H9 (cell line): ENCODE data around the gene DNER. TPM values are rescaled to one million over a fixed set of nuclear protein-coding genes. Genes with fewer than 3 reads are reported as not detected.

Source experiments
- DNase-seq: peaks from one replicate; pipeline ENCODE4 v3.0.0-alpha.2; 2017
- H2AFZ ChIP-seq: one replicate; pipeline ENCODE4 v1.6.1; 2013; ENCODE audit warnings: mild to moderate bottlenecking, low read length, control low read depth, moderate library complexity
- H2AK5ac ChIP-seq: 2 replicates; pipeline ENCODE4 v1.6.1; 2013; ENCODE audit warnings: low read length, control low read depth, mixed read lengths; ENCODE audit not compliant: insufficient read length
- H2BK120ac ChIP-seq: one replicate; pipeline ENCODE4 v1.6.1; 2013; ENCODE audit warnings: low read depth, mild to moderate bottlenecking, low read length, control low read depth, inconsistent platforms; ENCODE audit not compliant: poor library complexity, severe bottlenecking
- H2BK12ac ChIP-seq: 2 replicates; pipeline ENCODE4 v1.6.1; 2013; ENCODE audit warnings: low read length, control low read depth, mixed read lengths, low read depth; ENCODE audit not compliant: insufficient read length
- H2BK15ac ChIP-seq: 2 replicates; pipeline ENCODE4 v1.6.1; 2013; ENCODE audit warnings: low read depth, low read length, control low read depth
- H2BK20ac ChIP-seq: one replicate; pipeline ENCODE4 v1.6.1; 2013; ENCODE audit warnings: low read depth, mild to moderate bottlenecking, low read length, control low read depth, inconsistent platforms; ENCODE audit not compliant: poor library complexity, severe bottlenecking
- H2BK5ac ChIP-seq: 2 replicates; pipeline ENCODE4 v1.6.1; 2013; ENCODE audit warnings: low read length, control low read depth, mixed read lengths; ENCODE audit not compliant: insufficient read length
- H3K14ac ChIP-seq: 2 replicates; pipeline ENCODE4 v1.6.1; 2013; ENCODE audit warnings: low read length, control low read depth; ENCODE audit not compliant: insufficient read depth
- H3K18ac ChIP-seq: 2 replicates; pipeline ENCODE4 v1.6.1; 2013; ENCODE audit warnings: low read depth, mild to moderate bottlenecking, mixed read lengths, low read length, control low read depth; ENCODE audit not compliant: insufficient read length
- H3K23ac ChIP-seq: 2 replicates; pipeline ENCODE4 v1.6.1; 2013; ENCODE audit warnings: low read length, control low read depth, mixed read lengths, low read depth; ENCODE audit not compliant: insufficient read length
- H3K23me2 ChIP-seq: 2 replicates; pipeline ENCODE4 v1.6.1; 2013; ENCODE audit warnings: low read depth, mild to moderate bottlenecking, mixed read lengths, low read length, control low read depth; ENCODE audit not compliant: insufficient read length, poor library complexity, severe bottlenecking
- H3K27ac ChIP-seq: 2 replicates; pipeline ENCODE4 v1.5.1; 2013; ENCODE audit warnings: low read length, control low read depth, mixed read lengths, low read depth; ENCODE audit not compliant: insufficient read length
- H3K27me3 ChIP-seq: 2 replicates; pipeline ENCODE4 v1.6.1; 2013; ENCODE audit warnings: low read length, control low read depth, inconsistent platforms; ENCODE audit not compliant: insufficient read depth
- H3K4ac ChIP-seq: 2 replicates; pipeline ENCODE4 v1.6.1; 2013; ENCODE audit warnings: low read depth, mild to moderate bottlenecking, control low read depth, inconsistent platforms, low read length, moderate library complexity
- H3K4me1 ChIP-seq: 2 replicates; pipeline ENCODE4 v1.6.1; 2013; ENCODE audit warnings: low read length, control low read depth, inconsistent platforms; ENCODE audit not compliant: insufficient read depth
- H3K4me2 ChIP-seq: 2 replicates; pipeline ENCODE4 v1.6.1; 2013; ENCODE audit warnings: low read length, control low read depth, mixed read lengths; ENCODE audit not compliant: insufficient read length, insufficient read depth
- H3K56ac ChIP-seq: 2 replicates; pipeline ENCODE4 v1.6.1; 2013; ENCODE audit warnings: low read depth, mild to moderate bottlenecking, mixed read lengths, low read length, control low read depth; ENCODE audit not compliant: insufficient read length
- H3K79me1 ChIP-seq: 2 replicates; pipeline ENCODE4 v1.6.1; 2013; ENCODE audit warnings: low read depth, mild to moderate bottlenecking, moderate library complexity, low read length, control low read depth, inconsistent platforms; ENCODE audit not compliant: insufficient read depth, poor library complexity, severe bottlenecking
- H3K79me2 ChIP-seq: 2 replicates; pipeline ENCODE4 v1.6.1; 2013; ENCODE audit warnings: low read length, control low read depth, inconsistent platforms; ENCODE audit not compliant: insufficient read depth
- H3K9ac ChIP-seq: 2 replicates; pipeline ENCODE4 v1.6.1; 2013; ENCODE audit warnings: low read length, control low read depth, mixed read lengths; ENCODE audit not compliant: insufficient read length; ENCODE audit errors: extremely low read depth
- H3K9me3 ChIP-seq: one replicate; pipeline ENCODE4 v1.6.1; 2013; ENCODE audit warnings: low read depth, low read length, inconsistent platforms; ENCODE audit not compliant: control insufficient read depth
- H3T11ph ChIP-seq: one replicate; pipeline ENCODE4 v1.6.1; 2013; ENCODE audit warnings: mild to moderate bottlenecking, low read length, control low read depth, inconsistent platforms
- H4K20me1 ChIP-seq: one replicate; pipeline ENCODE4 v1.6.1; 2013; ENCODE audit not compliant: control insufficient read depth, insufficient read length, insufficient read depth
- H4K5ac ChIP-seq: 2 replicates; pipeline ENCODE4 v1.6.1; 2013; ENCODE audit warnings: low read depth, mild to moderate bottlenecking, mixed read lengths, low read length, control low read depth; ENCODE audit not compliant: insufficient read length
- H4K8ac ChIP-seq: replicated peaks from 2 replicates; pipeline ENCODE4 v1.6.1; 2013; ENCODE audit warnings: low read length, control low read depth, mixed read lengths, low read depth; ENCODE audit not compliant: insufficient read length
- H4K91ac ChIP-seq: 2 replicates; pipeline ENCODE4 v1.6.1; 2013; ENCODE audit warnings: low read depth, mild to moderate bottlenecking, moderate library complexity, mixed read lengths, low read length, control low read depth; ENCODE audit not compliant: insufficient read length
- H3K27ac Mint-ChIP-seq, 3 experiments: 2 replicates in 2 of 3; 3 replicates in 1 of 3; pipeline ENCODE4 v1.8.0; 2020 to 2021; ENCODE audit warnings: mixed read lengths in 3 of 3, mild to moderate bottlenecking in 1 of 3, moderate library complexity in 1 of 3
- H3K27me3 Mint-ChIP-seq: 2 replicates; pipeline ENCODE4 v1.8.0; 2021; ENCODE audit warnings: low read depth, mild to moderate bottlenecking, moderate library complexity, mixed read lengths
- H3K36me3 Mint-ChIP-seq, 3 experiments: 2 replicates in 2 of 3; 3 replicates in 1 of 3; pipeline ENCODE4 v1.8.0; 2020 to 2021; ENCODE audit warnings: low read depth in 3 of 3, mixed read lengths in 3 of 3; ENCODE audit not compliant: insufficient read depth in 1 of 3
- H3K4me1 Mint-ChIP-seq, 2 experiments: 2 replicates each; pipeline ENCODE4 v1.8.0; 2020; ENCODE audit warnings: mixed read lengths in 2 of 2
- H3K4me3 Mint-ChIP-seq, 2 experiments: 2 replicates in 1 of 2; 3 replicates in 1 of 2; pipeline ENCODE4 v1.8.0; 2020 to 2021; ENCODE audit warnings: mild to moderate bottlenecking in 2 of 2, mixed read lengths in 2 of 2, moderate library complexity in 1 of 2
- H3K9me3 Mint-ChIP-seq, 2 experiments: 2 replicates in 1 of 2; 3 replicates in 1 of 2; pipeline ENCODE4 v1.8.0; 2020; ENCODE audit warnings: mild to moderate bottlenecking in 2 of 2, mixed read lengths in 2 of 2, moderate library complexity in 1 of 2
- WGBS: extraction: QIAGEN DNeasy Blood & Tissue Kit; methylation state at CpG from one replicate; pipeline ENCODE4 v1.1.7; 2013; ENCODE audit warnings: missing lambda C conversion rate, low lambda C conversion rate, mixed read lengths; ENCODE audit not compliant: insufficient read length; ENCODE audit errors: extremely low coverage; 5-methylcytosine and 5-hydroxymethylcytosine counted together
- total RNA-seq: library from RNA; stranded (reverse); gene quantifications from 2 replicates; pipeline ENCODE4 v1.2.1, GENCODE V29; 2021
- TF ChIP-seq, protein P1 (sequence below): fragments of 200-600 bp; sonication (generic); conservative IDR thresholded peaks from 3 replicates; pipeline ENCODE4 v1.8.0; 2021; ENCODE audit warnings: antibody characterized with exemption, mild to moderate bottlenecking

Gene DNER
- total RNA-seq, 1 experiment from 2014 or later, result 1.0 TPM

DNA sequence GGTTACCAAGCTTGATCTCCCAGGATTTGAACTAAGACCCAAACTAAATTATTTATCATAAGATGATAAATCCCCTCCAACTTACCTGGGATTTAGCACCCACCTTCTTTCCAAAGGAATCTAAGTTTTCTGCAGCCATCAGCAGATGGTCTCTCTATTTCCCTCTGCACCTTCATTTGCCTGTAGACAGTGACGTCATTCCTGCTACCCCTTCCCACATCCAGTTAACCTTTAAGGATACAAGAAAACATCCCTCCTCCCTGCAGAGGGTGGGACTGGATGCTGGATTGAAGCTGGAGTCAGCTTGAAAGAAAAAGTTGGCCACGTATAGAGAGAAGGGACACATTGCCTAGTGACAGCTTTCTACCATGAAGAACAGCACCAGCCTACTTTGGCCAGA is 3.7 kb upstream of the DNER start:
- Histone ChIP-seq H2BK12ac (no peak overlapping the region), H3K56ac (no peak overlapping the region), H3K18ac (no peak overlapping the region), H3K9me3 (no peaks in the 10 kb centered on the region), H2BK20ac (no peak overlapping the region), H3T11ph (no peak overlapping the region), H3K14ac (no peak overlapping the region), H2BK5ac (no peak overlapping the region), H4K8ac (no peak overlapping the region), H3K23me2 (peaks cover 18% of the 10 kb centered on the region), H3K4me2 (no peak overlapping the region), H4K20me1 (no peaks in the 10 kb centered on the region), H3K9ac (no peak overlapping the region), H3K79me1 (no peaks in the 10 kb centered on the region), H4K91ac (no peak overlapping the region), H3K27ac (no peak overlapping the region), H2AFZ (no peak overlapping the region), H3K23ac (no peak overlapping the region), H2BK120ac (no peak overlapping the region), H3K27me3 (peaks cover 6% of the 10 kb centered on the region; the same call in 1 of the 2 replicates), H3K4ac (no peak overlapping the region), H2BK15ac (no peak overlapping the region), H3K4me1 (0 out of 2 replicates have a peak, but pooled peaks cover 2% of the 10 kb centered on the region), H3K79me2 (no peaks in the 10 kb centered on the region), H2AK5ac (no peak overlapping the region), H4K5ac (no peak overlapping the region)
- no peaks in the 10 kb centered on the region for H3K9me3 Mint-ChIP-seq
- no CpG with 5 or more reads among the region's 2 CpGs for WGBS
- TF ChIP-seq, protein P1, sequence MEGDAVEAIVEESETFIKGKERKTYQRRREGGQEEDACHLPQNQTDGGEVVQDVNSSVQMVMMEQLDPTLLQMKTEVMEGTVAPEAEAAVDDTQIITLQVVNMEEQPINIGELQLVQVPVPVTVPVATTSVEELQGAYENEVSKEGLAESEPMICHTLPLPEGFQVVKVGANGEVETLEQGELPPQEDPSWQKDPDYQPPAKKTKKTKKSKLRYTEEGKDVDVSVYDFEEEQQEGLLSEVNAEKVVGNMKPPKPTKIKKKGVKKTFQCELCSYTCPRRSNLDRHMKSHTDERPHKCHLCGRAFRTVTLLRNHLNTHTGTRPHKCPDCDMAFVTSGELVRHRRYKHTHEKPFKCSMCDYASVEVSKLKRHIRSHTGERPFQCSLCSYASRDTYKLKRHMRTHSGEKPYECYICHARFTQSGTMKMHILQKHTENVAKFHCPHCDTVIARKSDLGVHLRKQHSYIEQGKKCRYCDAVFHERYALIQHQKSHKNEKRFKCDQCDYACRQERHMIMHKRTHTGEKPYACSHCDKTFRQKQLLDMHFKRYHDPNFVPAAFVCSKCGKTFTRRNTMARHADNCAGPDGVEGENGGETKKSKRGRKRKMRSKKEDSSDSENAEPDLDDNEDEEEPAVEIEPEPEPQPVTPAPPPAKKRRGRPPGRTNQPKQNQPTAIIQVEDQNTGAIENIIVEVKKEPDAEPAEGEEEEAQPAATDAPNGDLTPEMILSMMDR, result no peak
- H3K27ac Mint-ChIP-seq, result no peak overlapping the region
- H3K36me3 Mint-ChIP-seq, result no peaks in the 10 kb centered on the region; a peak in 1 of 7 replicates
- DNase-seq, result no peak
- H3K4me3 Mint-ChIP-seq, result no peak overlapping the region
- H3K4me1 Mint-ChIP-seq, result peaks cover 11 to 12% of the 10 kb centered on the region in 2 experiments
- H3K27me3 Mint-ChIP-seq, result peaks cover 49% of the 10 kb centered on the region
